ENCODE data around the gene PTPRK.

PTPRK gene

GRCh38 chr6:128024969-128025368 lies 495.4 kb downstream of the PTPRK start:
- H3K27me3 ChIP-seq (replicated peaks) = no peaks in the 10 kb centered on the region
- H3K36me3 ChIP-seq (replicated peaks) = no peaks in the 10 kb centered on the region
- DNase-seq = no peak
- in situ Hi-C loops (cut with HindIII; ENCODE audit: low pct_ligation_motif_present, low sequenced_read_pairs) = no loop called here
- TF ChIP-seq, protein P1, sequence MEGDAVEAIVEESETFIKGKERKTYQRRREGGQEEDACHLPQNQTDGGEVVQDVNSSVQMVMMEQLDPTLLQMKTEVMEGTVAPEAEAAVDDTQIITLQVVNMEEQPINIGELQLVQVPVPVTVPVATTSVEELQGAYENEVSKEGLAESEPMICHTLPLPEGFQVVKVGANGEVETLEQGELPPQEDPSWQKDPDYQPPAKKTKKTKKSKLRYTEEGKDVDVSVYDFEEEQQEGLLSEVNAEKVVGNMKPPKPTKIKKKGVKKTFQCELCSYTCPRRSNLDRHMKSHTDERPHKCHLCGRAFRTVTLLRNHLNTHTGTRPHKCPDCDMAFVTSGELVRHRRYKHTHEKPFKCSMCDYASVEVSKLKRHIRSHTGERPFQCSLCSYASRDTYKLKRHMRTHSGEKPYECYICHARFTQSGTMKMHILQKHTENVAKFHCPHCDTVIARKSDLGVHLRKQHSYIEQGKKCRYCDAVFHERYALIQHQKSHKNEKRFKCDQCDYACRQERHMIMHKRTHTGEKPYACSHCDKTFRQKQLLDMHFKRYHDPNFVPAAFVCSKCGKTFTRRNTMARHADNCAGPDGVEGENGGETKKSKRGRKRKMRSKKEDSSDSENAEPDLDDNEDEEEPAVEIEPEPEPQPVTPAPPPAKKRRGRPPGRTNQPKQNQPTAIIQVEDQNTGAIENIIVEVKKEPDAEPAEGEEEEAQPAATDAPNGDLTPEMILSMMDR (IDR thresholded peaks at IDR 0.05; ENCODE audit: low read depth, low read length, missing control alignments) = no peak
- no peak overlapping the region for H3K4me3 ChIP-seq (ENCODE audit: low read depth, low read length)
- H3K27ac ChIP-seq = no peak overlapping the region

DNA sequence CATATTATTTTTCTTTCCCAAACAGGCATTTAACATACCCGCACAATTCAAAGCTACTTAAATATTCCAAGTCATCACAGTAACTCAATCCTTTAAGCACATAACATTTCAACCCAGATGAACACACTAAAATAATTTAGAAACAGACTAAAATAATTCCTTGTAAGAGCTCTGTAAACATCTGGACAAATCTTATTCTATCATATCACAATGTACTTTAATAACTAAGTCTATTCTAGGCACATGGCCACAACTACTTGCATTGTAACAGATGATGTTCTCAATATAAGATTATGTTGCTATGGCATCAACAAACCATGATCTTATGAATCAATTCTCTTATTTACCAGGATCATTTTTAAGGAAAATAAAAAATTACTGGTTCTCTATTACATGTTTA lies 496.4 kb downstream of the PTPRK start:
- in situ Hi-C loops (cut with HindIII; ENCODE audit: low pct_ligation_motif_present, low sequenced_read_pairs) = no loop called here
- TF ChIP-seq, protein P1 (IDR thresholded peaks at IDR 0.05; ENCODE audit: low read depth, low read length, missing control alignments) = no peak
- no peaks in the 10 kb centered on the region for H3K27me3 ChIP-seq (replicated peaks)
- no peak for DNase-seq
- no peak overlapping the region for H3K27ac ChIP-seq
- no peak overlapping the region for H3K4me3 ChIP-seq (ENCODE audit: low read depth, low read length)
- no peaks in the 10 kb centered on the region for H3K36me3 ChIP-seq (replicated peaks)

- in situ Hi-C loops (cut with HindIII; ENCODE audit: low pct_ligation_motif_present, low sequenced_read_pairs) = no loop called here
- no peaks in the 10 kb centered on the region for H3K36me3 ChIP-seq (replicated peaks)
- H3K4me3 ChIP-seq (ENCODE audit: low read depth, low read length) = no peak overlapping the region
- TF ChIP-seq, protein P1 (IDR thresholded peaks at IDR 0.05; ENCODE audit: low read depth, low read length, missing control alignments) = no peak
- H3K27me3 ChIP-seq (replicated peaks) = no peaks in the 10 kb centered on the region
- DNase-seq = no peak
- H3K27ac ChIP-seq = no peak overlapping the region
Measured at GRCh38 chr6:128018821-128019220, 501.6 kb downstream of the PTPRK start.

GRCh38 chr6:128017288-128017687 lies 503.1 kb downstream of the PTPRK start:
- TF ChIP-seq, protein P1 (IDR thresholded peaks at IDR 0.05; ENCODE audit: low read depth, low read length, missing control alignments) = no peak
- in situ Hi-C loops (cut with HindIII; ENCODE audit: low pct_ligation_motif_present, low sequenced_read_pairs) = no loop called here
- no peak for DNase-seq
- Histone ChIP-seq H3K27ac (no peak overlapping the region), H3K27me3 (replicated peaks) (no peaks in the 10 kb centered on the region), H3K36me3 (replicated peaks) (no peaks in the 10 kb centered on the region), H3K4me3 (ENCODE audit: low read depth, low read length) (no peak overlapping the region)

DNA sequence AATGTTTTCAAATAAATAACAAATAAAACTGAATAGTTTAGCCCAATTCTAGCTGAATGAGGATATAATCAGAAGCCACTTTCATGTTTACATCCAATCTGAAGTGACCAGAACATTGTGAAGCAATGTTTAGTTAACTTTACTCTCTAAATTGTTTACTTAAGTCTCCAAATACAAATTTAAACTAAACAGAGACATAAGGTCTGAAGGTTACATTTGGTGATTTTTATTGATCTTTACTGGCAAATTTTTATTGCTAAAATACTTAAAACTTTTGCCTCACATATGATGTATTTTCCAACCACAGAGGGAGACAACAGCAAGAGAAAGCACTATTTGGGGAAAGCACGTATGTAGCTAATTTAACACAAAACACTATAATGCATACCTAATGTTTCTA lies 512.7 kb downstream of the PTPRK start:
- Histone ChIP-seq H3K4me3 (ENCODE audit: low read depth, low read length) (no peak overlapping the region), H3K27me3 (replicated peaks) (no peaks in the 10 kb centered on the region), H3K27ac (no peak overlapping the region), H3K36me3 (replicated peaks) (no peaks in the 10 kb centered on the region)
- DNase-seq = no peak
- in situ Hi-C loops (cut with HindIII; ENCODE audit: low pct_ligation_motif_present, low sequenced_read_pairs) = no loop called here
- TF ChIP-seq, protein P1 (IDR thresholded peaks at IDR 0.05; ENCODE audit: low read depth, low read length, missing control alignments) = no peak

DNA sequence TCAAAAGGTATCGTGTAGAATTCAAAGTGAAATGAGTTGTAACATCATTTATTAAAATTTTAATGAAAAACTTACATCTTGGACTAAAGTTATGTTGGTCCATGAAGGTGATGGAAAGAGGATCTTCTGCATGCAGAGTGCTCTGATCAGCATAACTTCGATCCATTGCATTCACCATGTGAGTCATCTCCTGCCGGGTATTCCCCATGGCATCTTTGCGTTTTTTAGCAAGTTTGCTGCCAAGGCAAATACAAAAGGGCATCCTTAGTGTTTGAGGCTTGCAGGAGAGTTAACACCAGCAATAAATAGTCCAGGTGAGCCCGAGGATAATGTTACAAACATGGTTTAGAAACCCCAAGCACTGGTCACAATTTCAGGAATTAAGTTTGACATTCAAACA lies 515.4 kb downstream of the PTPRK start:
- no peak for DNase-seq
- Histone ChIP-seq H3K4me3 (ENCODE audit: low read depth, low read length) (no peak overlapping the region), H3K36me3 (replicated peaks) (no peaks in the 10 kb centered on the region), H3K27ac (no peak overlapping the region), H3K27me3 (replicated peaks) (no peaks in the 10 kb centered on the region)
- in situ Hi-C loops (cut with HindIII; ENCODE audit: low pct_ligation_motif_present, low sequenced_read_pairs) = no loop called here
- TF ChIP-seq, protein P1 (IDR thresholded peaks at IDR 0.05; ENCODE audit: low read depth, low read length, missing control alignments) = no peak
